Common myeloid progenitor, CD34-positive (primary cell): ENCODE measurements around the gene TMEM163.

Experiments used
- CTCF ChIA-PET: fragments of 350-600 bp; sonication (Branson Sonifier 250); formaldehyde crosslinking; loops from one replicate; lab custom pipeline; 2021; ENCODE audit warnings: antibody characterized with exemption; lab: Charles Lee
- POLR2A ChIA-PET: fragments of 350-600 bp; sonication (Branson Sonifier 250); formaldehyde crosslinking; loops from one replicate; lab custom pipeline; 2021; ENCODE audit warnings: antibody characterized with exemption; lab: Charles Lee
- DNase-seq, 3 donors: peaks; one replicate each; pipeline versions ENCODE4 v3.0.0 to v3.0.0-alpha.2; 2013
- H3K27ac ChIP-seq, 2 experiments: 1 replicate in 1 of 2; 2 replicates in 1 of 2; pipeline ENCODE4 v1.7.0; 2013; ENCODE audit warnings: inconsistent platforms in 2 of 2, low read length in 2 of 2, mild to moderate bottlenecking in 2 of 2, low read depth in 1 of 2, moderate library complexity in 1 of 2; ENCODE audit not compliant: severe bottlenecking in 2 of 2, insufficient read depth in 1 of 2, poor library complexity in 1 of 2
- H3K27me3 ChIP-seq, 5 experiments: replicated peaks in 2 of 5; 1 replicate in 3 of 5; 2 replicates in 2 of 5; pipeline versions ENCODE4 v1.6.1 to v1.7.0; 2013; ENCODE audit warnings: low read length in 4 of 5, mild to moderate bottlenecking in 2 of 5, moderate library complexity in 2 of 5, inconsistent platforms in 1 of 5; ENCODE audit not compliant: insufficient read depth in 5 of 5, control insufficient read depth in 4 of 5
- H3K36me3 ChIP-seq, 4 experiments: 1 replicate in 2 of 4; 2 replicates in 2 of 4; pipeline versions ENCODE4 v1.6.1 to v1.7.0; 2013; ENCODE audit warnings: low read length in 3 of 4, control low read depth in 1 of 4, mild to moderate bottlenecking in 1 of 4; ENCODE audit not compliant: control insufficient read depth in 4 of 4, insufficient read depth in 4 of 4
- H3K4me1 ChIP-seq, 4 experiments: 1 replicate in 3 of 4; 2 replicates in 1 of 4; pipeline versions ENCODE4 v1.6.1 to v1.7.1; 2013; ENCODE audit warnings: low read length in 3 of 4, mild to moderate bottlenecking in 3 of 4, control low read depth in 1 of 4, inconsistent platforms in 1 of 4, moderate library complexity in 1 of 4; ENCODE audit not compliant: control insufficient read depth in 4 of 4, insufficient read depth in 4 of 4; ENCODE audit errors: control extremely low read depth in 1 of 4
- H3K4me3 ChIP-seq, 7 experiments: 1 replicate in 4 of 7; 2 replicates in 3 of 7; pipeline versions ENCODE4 v1.5.1 to v1.7.0; 2013; ENCODE audit warnings: mild to moderate bottlenecking in 7 of 7, low read length in 6 of 7, moderate library complexity in 6 of 7, inconsistent platforms in 2 of 7, low read depth in 2 of 7, control low read depth in 1 of 7; ENCODE audit not compliant: insufficient read depth in 4 of 7, control insufficient read depth in 1 of 7; ENCODE audit errors: extremely low read depth in 1 of 7
- H3K9me3 ChIP-seq, 5 experiments: 1 replicate in 4 of 5; 2 replicates in 1 of 5; pipeline versions ENCODE4 v1.6.1 to v1.7.1; 2013; ENCODE audit warnings: low read length in 4 of 5, mild to moderate bottlenecking in 2 of 5, inconsistent platforms in 1 of 5, low read depth in 1 of 5, moderate library complexity in 1 of 5; ENCODE audit not compliant: control insufficient read depth in 4 of 5, insufficient read depth in 2 of 5; ENCODE audit errors: control extremely low read depth in 1 of 5
- WGBS: methylation state at CpG from one replicate; pipeline ENCODE4 v1.1.5; 2013; ENCODE audit not compliant: insufficient coverage; 5-methylcytosine and 5-hydroxymethylcytosine counted together

The TMEM163 gene

DNA sequence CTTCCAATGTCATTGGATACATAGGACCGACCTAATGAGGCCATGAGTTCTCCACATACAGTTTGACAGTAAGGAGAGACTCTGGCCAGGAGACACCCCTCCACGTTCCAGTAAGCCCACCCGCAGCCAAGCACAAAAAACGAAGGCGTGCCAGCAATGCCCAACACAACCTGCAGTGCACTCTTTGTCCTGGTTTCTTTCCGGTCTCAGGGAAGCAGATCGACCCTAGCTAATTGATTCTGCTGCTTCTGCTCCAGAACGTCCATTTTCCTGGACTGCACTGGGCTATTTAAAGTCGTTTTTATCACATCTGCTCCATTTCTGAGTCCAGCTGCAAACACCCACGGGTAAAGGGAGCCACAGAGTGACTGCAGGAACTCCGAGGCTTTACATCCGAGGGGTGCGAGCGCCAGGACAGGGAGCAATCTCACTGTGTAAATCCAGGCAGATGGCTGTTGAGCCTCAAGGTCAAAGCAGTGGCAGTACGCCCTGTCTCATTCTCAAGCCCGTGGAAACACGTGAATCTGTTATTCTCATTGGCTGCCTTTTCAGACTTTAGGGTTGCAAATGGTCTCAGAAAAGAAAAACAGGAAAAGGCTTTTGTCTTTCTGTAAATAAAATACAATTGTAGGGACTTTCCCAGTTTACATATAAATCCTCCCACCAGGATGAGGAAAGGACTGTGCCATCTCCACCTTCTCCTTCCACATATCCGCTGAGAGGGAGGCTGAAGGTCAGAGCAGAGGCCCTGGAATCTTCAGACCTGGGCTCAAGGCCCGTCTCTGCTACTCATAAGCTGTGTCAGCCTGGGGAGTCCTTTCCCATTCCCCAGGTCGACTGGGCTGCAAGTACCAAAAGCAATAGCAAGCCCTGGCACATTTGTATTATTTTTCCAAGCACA is 40.7 kb downstream of the TMEM163 start:
- no peak for DNase-seq
- POLR2A ChIA-PET, result no interaction called here
- Histone ChIP-seq H3K4me1 (peaks cover 6 to 49% (median 29%) of the 10 kb centered on the region in 4 experiments), H3K9me3 (no peaks in the 10 kb centered on the region), H3K27ac (no peak overlapping the region), H3K36me3 (no peaks in the 10 kb centered on the region), H3K4me3 (no peak overlapping the region), H3K27me3 (no peaks in the 10 kb centered on the region)
- CTCF ChIA-PET, result interaction anchor here (0.8 to 1.0 kb wide), 5 partner anchors 7 to 45 kb away, joined by 3 read pairs; no protein-coding TSS in a partner anchor
- WGBS, result 98% methylated on average over 19 of the region's 20 CpGs

GRCh38 chr2:134676960-134677359 is 41.8 kb downstream of the TMEM163 start:
- WGBS, result 74% methylated on average over 8 of the region's 12 CpGs
- Histone ChIP-seq H3K27me3 (no peaks in the 10 kb centered on the region), H3K9me3 (no peaks in the 10 kb centered on the region), H3K4me3 (no peak overlapping the region), H3K36me3 (no peaks in the 10 kb centered on the region), H3K4me1 (peaks cover 6 to 38% (median 29%) of the 10 kb centered on the region in 4 experiments), H3K27ac (no peak overlapping the region)
- CTCF ChIA-PET, result interaction anchor here (0.9 to 1.0 kb wide), 2 partner anchors 11 to 17 kb away, joined by 3 read pairs; no protein-coding TSS in a partner anchor
- POLR2A ChIA-PET, result interaction anchor here (0.6 kb wide), 1 partner anchor 76 kb away, joined by 6 read pairs; no protein-coding TSS in a partner anchor
- DNase-seq, result no peak

GRCh38 chr2:134675314-134675713 is 43.5 kb downstream of the TMEM163 start:
- Histone ChIP-seq H3K27me3 (no peaks in the 10 kb centered on the region), H3K4me3 (no peak overlapping the region), H3K4me1 (peaks cover 8 to 46% (median 34%) of the 10 kb centered on the region in 4 experiments), H3K9me3 (no peaks in the 10 kb centered on the region), H3K27ac (no peak overlapping the region), H3K36me3 (no peaks in the 10 kb centered on the region)
- no peak for DNase-seq
- CTCF ChIA-PET, result no interaction called here
- no CpG with 5 or more reads among the region's 3 CpGs for WGBS
- POLR2A ChIA-PET, result no interaction called here

DNA sequence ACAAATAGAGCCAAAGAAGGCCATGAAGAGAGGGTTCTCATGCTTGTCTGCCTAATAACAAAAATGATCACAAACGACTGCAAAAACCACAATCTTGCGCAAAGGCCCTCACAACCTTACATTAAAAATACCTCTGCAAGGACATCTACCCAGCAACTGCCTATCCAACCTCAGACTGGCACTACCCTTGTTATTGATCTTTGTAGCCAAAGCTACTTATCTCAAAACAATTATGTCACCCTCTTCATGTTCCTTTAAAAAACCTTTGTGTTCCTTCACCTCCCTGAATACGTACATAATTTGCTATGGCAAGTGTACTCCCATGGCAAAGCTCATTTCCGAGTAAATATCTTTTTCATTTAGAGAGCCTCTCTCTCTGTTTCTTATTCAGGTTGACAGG is 44.1 kb downstream of the TMEM163 start:
- no peak overlapping the region for H3K27ac ChIP-seq
- H3K27me3 ChIP-seq, result no peaks in the 10 kb centered on the region
- H3K9me3 ChIP-seq, result no peaks in the 10 kb centered on the region
- DNase-seq, result peak in 2 of 3 donors; percentile 27 to 34
- H3K4me1 ChIP-seq, result peaks cover 10 to 46% (median 35%) of the 10 kb centered on the region in 4 experiments
- no peaks in the 10 kb centered on the region for H3K36me3 ChIP-seq
- WGBS, result 83% methylated on average over 3 of the region's 4 CpGs
- no peak overlapping the region for H3K4me3 ChIP-seq
- CTCF ChIA-PET, result interaction anchor here (0.6 kb wide), 1 partner anchor 12 kb away, joined by 3 read pairs; no protein-coding TSS in a partner anchor
- POLR2A ChIA-PET, result no interaction called here

DNA sequence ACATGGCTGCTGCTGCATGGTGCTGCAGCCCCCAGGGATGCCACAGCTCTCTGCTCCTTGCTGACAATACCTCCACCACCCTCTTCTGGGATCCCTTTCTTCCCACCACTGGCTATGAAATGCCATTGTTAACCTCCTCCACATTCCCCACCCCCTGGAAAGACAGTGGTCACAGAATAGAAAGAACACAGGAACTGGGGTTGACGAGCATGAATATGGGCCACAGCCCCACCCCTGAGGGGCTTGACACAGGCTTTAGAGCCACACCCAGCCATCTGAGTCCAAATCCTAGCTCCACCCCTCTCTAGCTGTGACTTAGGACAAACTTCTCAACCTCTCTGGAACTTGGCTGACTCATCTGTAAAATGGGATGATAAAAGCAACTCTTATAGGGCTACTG is 47.3 kb downstream of the TMEM163 start:
- ChIA-PET CTCF (interaction anchor here (1.1 to 1.6 kb wide), 4 partner anchors 11 to 68 kb away, joined by 4 to 5 read pairs (median 4); no protein-coding TSS in a partner anchor), POLR2A (no interaction called here)
- no peaks in the 10 kb centered on the region for H3K27me3 ChIP-seq
- no peak overlapping the region for H3K27ac ChIP-seq
- DNase-seq, result peak in 2 of 3 donors; percentile 33 to 37
- no peaks in the 10 kb centered on the region for H3K36me3 ChIP-seq
- peaks cover 7 to 53% (median 36%) of the 10 kb centered on the region in 4 experiments for H3K4me1 ChIP-seq
- no peak overlapping the region for H3K4me3 ChIP-seq
- WGBS, result no CpG with 5 or more reads among the region's 1 CpG
- H3K9me3 ChIP-seq, result no peaks in the 10 kb centered on the region

GRCh38 chr2:134670955-134671354 is 47.8 kb downstream of the TMEM163 start:
- H3K4me3 ChIP-seq, result peak overlapping the region in 1 of 7 experiments; percentile 29
- WGBS, result 27% methylated on average over 4 of the region's 4 CpGs
- H3K4me1 ChIP-seq, result peaks cover 7 to 52% (median 35%) of the 10 kb centered on the region in 4 experiments
- no peak overlapping the region for H3K27ac ChIP-seq
- H3K36me3 ChIP-seq, result no peaks in the 10 kb centered on the region
- no peaks in the 10 kb centered on the region for H3K9me3 ChIP-seq
- CTCF ChIA-PET, result interaction anchor here (1.0 to 1.6 kb wide), 5 partner anchors 8 to 69 kb away, joined by 3 to 4 read pairs (median 4); no protein-coding TSS in a partner anchor
- peak in 2 of 3 donors; percentile 29 to 51 for DNase-seq
- H3K27me3 ChIP-seq, result no peaks in the 10 kb centered on the region
- POLR2A ChIA-PET, result no interaction called here
